Osteocyte (in vitro differentiated cells): ENCODE results near the gene CTNNA2. TPM values are rescaled to one million over a fixed set of nuclear protein-coding genes. Genes with fewer than 3 reads are reported as not detected.
A peak's percentile ranks its signal among the peaks of the same experiment; 100 is the strongest.

Experiments used
- DNase-seq: peaks from one replicate; pipeline ENCODE4 v3.0.0; 2021; ENCODE audit warnings: mixed read lengths; ENCODE audit not compliant: unreplicated experiment; ENCODE audit errors: extremely low spot score
- H3K27ac Mint-ChIP-seq: one replicate; pipeline ENCODE4 v1.8.0; 2021; ENCODE audit warnings: mild to moderate bottlenecking, mixed read lengths; ENCODE audit not compliant: unreplicated experiment
- H3K27me3 Mint-ChIP-seq: one replicate; pipeline ENCODE4 v1.8.0; 2021; ENCODE audit warnings: mixed read lengths; ENCODE audit not compliant: unreplicated experiment
- H3K36me3 Mint-ChIP-seq: one replicate; pipeline ENCODE4 v1.8.0; 2021; ENCODE audit warnings: mixed read lengths; ENCODE audit not compliant: unreplicated experiment
- H3K4me1 Mint-ChIP-seq: one replicate; pipeline ENCODE4 v1.8.0; 2021; ENCODE audit warnings: mixed read lengths; ENCODE audit not compliant: unreplicated experiment
- H3K4me3 Mint-ChIP-seq: one replicate; pipeline ENCODE4 v1.8.0; 2021; ENCODE audit warnings: mild to moderate bottlenecking, moderate library complexity, mixed read lengths; ENCODE audit not compliant: unreplicated experiment
- H3K9me3 Mint-ChIP-seq: one replicate; pipeline ENCODE4 v1.8.0; 2021; ENCODE audit warnings: mixed read lengths; ENCODE audit not compliant: unreplicated experiment
- long read RNA-seq: library from polyadenylated mRNA; unstranded; transcript quantifications from one replicate; pipeline ENCODE4 v2.0.0, GENCODE V29; 2021
- total RNA-seq: library from RNA; stranded (reverse); gene quantifications from 2 replicates; pipeline ENCODE4 v1.2.1, GENCODE V29; 2021
- TF ChIP-seq, protein P1 (sequence below): fragments of 200-600 bp; sonication (generic); IDR thresholded peaks from 2 replicates; pipeline ENCODE4 v1.5.0; 2021; ENCODE audit warnings: antibody characterized with exemption, mild to moderate bottlenecking, moderate library complexity

The CTNNA2 gene
- not detected in 2 replicates for total RNA-seq
- long read RNA-seq: 0 reads

DNA sequence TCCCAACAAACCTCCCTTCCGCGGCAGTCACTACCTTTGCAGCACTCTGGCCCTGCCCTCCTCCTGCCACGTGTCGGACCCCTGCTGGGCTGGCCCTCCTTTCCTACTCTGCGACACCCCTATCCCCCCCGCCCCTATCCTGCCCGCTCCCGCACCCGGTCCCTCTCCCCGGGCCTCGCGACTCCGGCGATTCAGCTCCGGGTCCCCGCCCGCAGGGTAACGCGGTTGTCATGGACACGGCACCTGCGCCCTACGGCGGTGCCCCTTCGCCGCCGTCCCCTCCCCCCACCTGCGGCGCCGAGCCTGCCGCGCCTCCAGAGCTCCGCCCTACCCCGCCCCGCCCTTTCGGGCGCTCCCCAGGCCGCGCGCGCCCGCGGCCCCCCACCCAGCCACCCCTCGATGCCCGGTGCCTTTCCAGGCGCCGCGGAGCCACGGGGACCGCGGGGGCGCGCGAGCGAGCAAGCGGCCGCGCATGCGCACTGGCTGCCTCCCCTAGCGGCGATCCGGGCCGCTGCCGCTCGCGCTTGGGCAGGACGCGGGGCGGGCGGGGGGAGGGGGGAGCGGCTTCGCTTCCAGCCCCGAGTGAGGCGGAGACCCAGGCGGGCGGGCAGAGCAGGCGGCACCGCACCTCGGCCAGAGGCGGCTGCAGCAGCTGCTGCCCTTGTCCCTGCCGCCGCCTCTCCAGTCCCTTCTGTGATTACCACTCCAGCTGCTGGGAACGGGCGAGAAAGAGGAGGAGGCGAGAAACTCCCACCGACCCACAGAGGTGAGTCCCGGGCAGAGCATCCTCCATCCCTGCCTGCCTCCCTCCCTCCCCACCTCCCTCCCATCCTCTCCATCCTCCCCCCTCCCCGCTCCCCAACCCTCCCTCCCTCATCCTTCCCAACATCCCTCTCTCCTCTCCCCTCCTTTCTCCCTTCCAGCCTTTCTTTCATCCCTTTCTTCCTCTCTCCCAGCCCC lies at the start of gene CTNNA2:
Gene CTNNA2 (plus strand): TSS at position 610 of the 960 bp plus-strand sequence.
- peaks cover 4% of the 10 kb centered on the region for H3K9me3 Mint-ChIP-seq
- peaks cover 7% of the 10 kb centered on the region for H3K4me1 Mint-ChIP-seq
- TF ChIP-seq, protein P1, sequence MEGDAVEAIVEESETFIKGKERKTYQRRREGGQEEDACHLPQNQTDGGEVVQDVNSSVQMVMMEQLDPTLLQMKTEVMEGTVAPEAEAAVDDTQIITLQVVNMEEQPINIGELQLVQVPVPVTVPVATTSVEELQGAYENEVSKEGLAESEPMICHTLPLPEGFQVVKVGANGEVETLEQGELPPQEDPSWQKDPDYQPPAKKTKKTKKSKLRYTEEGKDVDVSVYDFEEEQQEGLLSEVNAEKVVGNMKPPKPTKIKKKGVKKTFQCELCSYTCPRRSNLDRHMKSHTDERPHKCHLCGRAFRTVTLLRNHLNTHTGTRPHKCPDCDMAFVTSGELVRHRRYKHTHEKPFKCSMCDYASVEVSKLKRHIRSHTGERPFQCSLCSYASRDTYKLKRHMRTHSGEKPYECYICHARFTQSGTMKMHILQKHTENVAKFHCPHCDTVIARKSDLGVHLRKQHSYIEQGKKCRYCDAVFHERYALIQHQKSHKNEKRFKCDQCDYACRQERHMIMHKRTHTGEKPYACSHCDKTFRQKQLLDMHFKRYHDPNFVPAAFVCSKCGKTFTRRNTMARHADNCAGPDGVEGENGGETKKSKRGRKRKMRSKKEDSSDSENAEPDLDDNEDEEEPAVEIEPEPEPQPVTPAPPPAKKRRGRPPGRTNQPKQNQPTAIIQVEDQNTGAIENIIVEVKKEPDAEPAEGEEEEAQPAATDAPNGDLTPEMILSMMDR: peak; percentile 49
- H3K36me3 Mint-ChIP-seq: no peaks in the 10 kb centered on the region
- H3K4me3 Mint-ChIP-seq: peak within 1 kb of the TSS; percentile 73
- no peak within 1 kb of the TSS for H3K27ac Mint-ChIP-seq
- peaks cover 2% of the 10 kb centered on the region for H3K27me3 Mint-ChIP-seq
- peak; percentile 89 for DNase-seq

DNA sequence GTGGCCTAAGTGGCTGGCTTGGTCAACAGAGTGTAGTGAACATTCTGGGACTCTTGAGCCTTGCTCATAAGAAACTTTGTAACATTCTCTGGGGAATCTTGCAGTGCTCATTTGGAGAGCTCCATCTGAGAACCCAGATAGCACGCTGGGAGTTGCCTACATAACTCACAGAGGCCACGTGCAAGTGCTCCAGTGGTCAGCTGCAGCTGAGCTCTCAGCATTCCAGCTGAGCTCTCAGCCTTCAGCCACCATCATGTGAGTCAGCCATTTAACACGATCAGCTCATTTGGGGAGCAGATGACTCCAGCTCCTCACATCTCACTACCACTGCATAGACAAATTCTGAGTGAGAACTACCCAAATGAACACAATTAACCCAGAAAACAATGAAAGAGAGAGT lies 25.5 kb upstream of the CTNNA2 start:
- no peak overlapping the region for H3K4me3 Mint-ChIP-seq
- no peaks in the 10 kb centered on the region for H3K36me3 Mint-ChIP-seq
- TF ChIP-seq, protein P1: no peak
- H3K27ac Mint-ChIP-seq: no peak overlapping the region
- H3K9me3 Mint-ChIP-seq: peaks cover 4% of the 10 kb centered on the region
- no peak for DNase-seq
- H3K4me1 Mint-ChIP-seq: no peaks in the 10 kb centered on the region
- no peaks in the 10 kb centered on the region for H3K27me3 Mint-ChIP-seq

DNA sequence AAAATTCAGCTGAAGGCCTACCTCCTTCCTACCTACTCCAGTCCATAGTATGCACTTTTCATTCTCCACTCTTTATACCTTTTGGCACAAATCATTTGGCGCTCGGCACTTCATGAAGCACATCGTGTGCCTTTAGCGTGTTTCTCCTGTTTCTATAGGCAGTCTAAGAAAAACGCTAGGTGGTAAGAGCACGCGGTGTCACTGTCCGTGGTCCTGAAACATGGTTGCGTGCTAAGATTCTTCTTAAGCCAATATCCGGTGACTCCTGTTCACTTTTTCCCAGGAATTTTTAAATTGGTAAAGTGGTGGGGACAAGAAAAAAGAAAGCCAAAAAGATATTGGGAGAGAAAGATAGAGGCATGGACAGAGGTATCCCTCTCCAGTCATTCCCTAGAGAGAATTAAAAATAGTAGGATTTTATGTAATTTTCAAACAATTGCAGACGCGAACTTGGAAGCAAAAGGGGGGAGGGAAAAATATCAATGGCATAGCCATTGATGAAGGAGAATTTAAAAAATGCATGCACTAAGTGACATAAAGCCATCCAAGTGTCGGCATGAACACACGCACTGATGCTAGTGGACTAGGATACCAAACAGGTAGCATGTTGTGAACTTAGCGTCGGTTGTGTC lies 1.4 kb upstream of the CTNNA2 start:
- Mint-ChIP-seq H3K36me3 (no peaks in the 10 kb centered on the region), H3K9me3 (peaks cover 4% of the 10 kb centered on the region), H3K27me3 (peaks cover 2% of the 10 kb centered on the region), H3K4me1 (peaks cover 7% of the 10 kb centered on the region), H3K27ac (no peak overlapping the region), H3K4me3 (peak overlapping the region; percentile 73)
- DNase-seq: no peak
- TF ChIP-seq, protein P1: no peak

DNA sequence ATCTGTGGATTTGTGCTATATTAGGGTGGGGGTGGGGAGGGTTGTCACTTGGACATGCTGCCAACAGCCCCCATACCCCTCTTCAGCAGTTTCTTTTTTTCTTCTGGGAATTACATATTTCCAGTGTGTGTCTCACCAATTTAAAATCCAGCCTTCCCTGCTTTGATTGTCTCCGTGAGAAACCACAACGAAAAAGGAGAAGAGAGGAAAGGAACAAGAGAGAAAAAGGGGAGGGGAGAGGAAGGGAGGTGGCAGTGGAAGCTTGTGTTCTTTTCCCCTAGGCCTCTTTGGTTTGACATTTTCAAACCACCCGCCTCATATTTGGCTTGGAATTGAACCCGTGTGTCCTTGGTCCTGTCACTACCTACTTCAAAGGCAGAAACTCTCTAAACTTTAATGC lies 860 bp downstream of the CTNNA2 start:
- DNase-seq: no peak
- H3K4me1 Mint-ChIP-seq: peaks cover 7% of the 10 kb centered on the region
- TF ChIP-seq, protein P1: no peak
- H3K27me3 Mint-ChIP-seq: peaks cover 2% of the 10 kb centered on the region
- H3K27ac Mint-ChIP-seq: no peak overlapping the region
- peaks cover 4% of the 10 kb centered on the region for H3K9me3 Mint-ChIP-seq
- H3K36me3 Mint-ChIP-seq: no peaks in the 10 kb centered on the region
- peak overlapping the region; percentile 60 for H3K4me3 Mint-ChIP-seq

DNA sequence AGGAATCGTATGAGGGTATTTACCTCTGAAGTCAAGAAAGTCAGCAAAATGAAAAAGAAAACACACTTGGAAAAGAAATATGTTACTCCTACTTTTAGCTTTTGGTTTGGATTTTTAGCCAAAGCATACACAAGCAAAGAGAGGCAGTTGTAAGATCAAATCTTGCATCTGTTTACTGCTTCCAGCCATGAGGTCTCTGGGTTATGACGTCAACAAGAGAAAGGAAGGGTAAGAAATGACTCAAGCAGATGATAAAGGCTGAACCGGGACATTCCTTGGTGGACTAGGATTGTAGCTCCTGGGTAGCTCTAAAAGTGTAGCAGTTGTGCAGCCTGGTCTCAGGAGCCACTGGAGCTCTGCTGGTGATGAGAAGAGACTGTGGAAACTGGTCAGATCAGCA lies 16.8 kb downstream of the CTNNA2 start:
- TF ChIP-seq, protein P1: no peak
- Mint-ChIP-seq H3K4me1 (no peaks in the 10 kb centered on the region), H3K36me3 (no peaks in the 10 kb centered on the region), H3K27me3 (no peaks in the 10 kb centered on the region), H3K9me3 (no peaks in the 10 kb centered on the region), H3K4me3 (no peak overlapping the region), H3K27ac (no peak overlapping the region)
- no peak for DNase-seq
